Kidney epithelial cell (primary cell): ENCODE results near the gene NRAP. TPM values are rescaled to one million over a fixed set of nuclear protein-coding genes. Genes with fewer than 3 reads are reported as not detected.
A peak's percentile ranks its signal among the peaks of the same experiment; 100 is the strongest.

Source experiments
- DNase-seq: peaks from one replicate; pipeline ENCODE4 v3.0.0-alpha.2; 2010; ENCODE audit warnings: low read depth
- H3K27me3 ChIP-seq: 2 replicates; pipeline ENCODE4 v1.6.0; 2011; ENCODE audit warnings: low read length; ENCODE audit not compliant: control insufficient read depth, insufficient read depth
- H3K36me3 ChIP-seq: 2 replicates; pipeline ENCODE4 v1.5.1; 2011; ENCODE audit warnings: low read length; ENCODE audit not compliant: control insufficient read depth, insufficient read depth
- H3K4me3 ChIP-seq: 2 replicates; pipeline ENCODE4 v1.5.1; 2011; ENCODE audit warnings: low read depth, mild to moderate bottlenecking, control low read depth, low read length
- total RNA-seq: library from RNA; depleted of rRNA; stranded (reverse); fragments of >200 nt; gene quantifications from 2 replicates; pipeline ENCODE4 v1.2.3, GENCODE V29; 2015
- TF ChIP-seq, protein P1 (sequence below): IDR thresholded peaks from 2 replicates; pipeline ENCODE4 v1.5.1; 2011; ENCODE audit warnings: mild to moderate bottlenecking, moderate library complexity, low read length, control low read depth, inconsistent platforms; ENCODE audit not compliant: insufficient read depth, poor library complexity, severe bottlenecking

The NRAP gene
- total RNA-seq, 1 donor from 2014 or later: not detected

DNA sequence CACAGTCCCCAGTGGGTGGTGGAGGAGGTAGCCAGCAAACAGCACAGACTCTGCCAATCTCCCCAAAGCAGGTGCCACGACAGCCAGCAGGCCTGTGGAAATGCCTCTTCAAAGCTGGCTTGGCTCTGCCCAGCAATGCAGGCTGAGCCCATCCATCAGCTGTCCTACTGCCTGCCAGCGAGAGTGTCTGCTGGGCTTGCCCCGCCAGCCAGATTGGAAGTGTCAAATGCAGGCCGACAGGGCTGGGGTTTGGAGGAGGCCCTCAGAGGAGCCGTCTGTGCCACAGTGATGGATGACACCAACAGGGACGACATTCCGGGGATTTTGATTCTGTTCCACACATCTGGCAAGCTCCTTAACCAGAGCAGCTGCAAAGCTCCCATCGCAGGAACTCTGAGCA is 94.3 kb downstream of the NRAP start:
- Histone ChIP-seq H3K4me3 (no peak overlapping the region), H3K27me3 (peaks cover 2% of the 10 kb centered on the region), H3K36me3 (no peaks in the 10 kb centered on the region)
- TF ChIP-seq, protein P1, sequence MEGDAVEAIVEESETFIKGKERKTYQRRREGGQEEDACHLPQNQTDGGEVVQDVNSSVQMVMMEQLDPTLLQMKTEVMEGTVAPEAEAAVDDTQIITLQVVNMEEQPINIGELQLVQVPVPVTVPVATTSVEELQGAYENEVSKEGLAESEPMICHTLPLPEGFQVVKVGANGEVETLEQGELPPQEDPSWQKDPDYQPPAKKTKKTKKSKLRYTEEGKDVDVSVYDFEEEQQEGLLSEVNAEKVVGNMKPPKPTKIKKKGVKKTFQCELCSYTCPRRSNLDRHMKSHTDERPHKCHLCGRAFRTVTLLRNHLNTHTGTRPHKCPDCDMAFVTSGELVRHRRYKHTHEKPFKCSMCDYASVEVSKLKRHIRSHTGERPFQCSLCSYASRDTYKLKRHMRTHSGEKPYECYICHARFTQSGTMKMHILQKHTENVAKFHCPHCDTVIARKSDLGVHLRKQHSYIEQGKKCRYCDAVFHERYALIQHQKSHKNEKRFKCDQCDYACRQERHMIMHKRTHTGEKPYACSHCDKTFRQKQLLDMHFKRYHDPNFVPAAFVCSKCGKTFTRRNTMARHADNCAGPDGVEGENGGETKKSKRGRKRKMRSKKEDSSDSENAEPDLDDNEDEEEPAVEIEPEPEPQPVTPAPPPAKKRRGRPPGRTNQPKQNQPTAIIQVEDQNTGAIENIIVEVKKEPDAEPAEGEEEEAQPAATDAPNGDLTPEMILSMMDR: no peak
- no peak for DNase-seq

DNA sequence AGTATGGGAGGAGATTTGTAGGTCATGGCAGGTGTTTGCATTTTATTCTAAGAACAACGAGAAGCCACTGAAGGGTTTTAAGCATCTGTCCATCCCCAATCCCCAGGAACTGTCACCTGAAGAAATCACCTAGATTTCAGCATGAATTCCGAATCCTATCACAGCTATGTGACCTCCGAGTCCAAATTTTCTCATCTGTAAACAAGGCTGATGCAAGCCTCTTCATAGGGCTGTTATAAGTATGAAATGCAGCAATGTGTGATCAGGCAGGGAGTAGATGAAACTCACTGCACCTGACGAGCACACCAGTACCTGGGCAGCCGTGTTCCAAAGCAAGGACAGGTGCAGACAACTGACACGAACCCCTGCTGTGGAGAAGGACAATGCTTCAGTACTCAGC is 97.0 kb downstream of the NRAP start:
- Histone ChIP-seq H3K36me3 (no peaks in the 10 kb centered on the region), H3K4me3 (no peak overlapping the region)

DNA sequence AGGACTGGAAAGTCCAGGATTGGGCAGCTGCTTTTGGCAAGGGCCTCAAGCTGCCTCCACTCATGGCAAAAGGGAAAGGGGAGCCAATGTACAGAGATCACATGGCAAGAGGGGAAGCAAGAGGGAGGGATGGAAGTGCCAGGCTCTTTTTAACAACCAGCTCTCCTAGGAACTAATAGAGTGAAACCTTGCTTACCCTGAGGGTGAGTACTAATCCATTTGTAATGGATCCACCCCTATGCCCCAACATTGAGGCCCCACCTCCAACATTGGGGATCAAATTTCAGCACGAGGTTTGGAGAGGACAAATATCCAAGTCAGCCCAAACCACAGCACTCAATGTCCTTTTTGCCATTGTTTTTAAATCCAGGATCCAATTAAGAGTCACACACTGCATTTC is 98.5 kb downstream of the NRAP start:
- H3K36me3 ChIP-seq: no peaks in the 10 kb centered on the region
- no peak for DNase-seq
- H3K27me3 ChIP-seq: peaks cover 2% of the 10 kb centered on the region
- TF ChIP-seq, protein P1: no peak
- no peak overlapping the region for H3K4me3 ChIP-seq

More for the DNA sequence above, 97.0 kb downstream of the NRAP start:
- DNase-seq: no peak
- peaks cover 2% of the 10 kb centered on the region for H3K27me3 ChIP-seq
- TF ChIP-seq, protein P1: no peak

DNA sequence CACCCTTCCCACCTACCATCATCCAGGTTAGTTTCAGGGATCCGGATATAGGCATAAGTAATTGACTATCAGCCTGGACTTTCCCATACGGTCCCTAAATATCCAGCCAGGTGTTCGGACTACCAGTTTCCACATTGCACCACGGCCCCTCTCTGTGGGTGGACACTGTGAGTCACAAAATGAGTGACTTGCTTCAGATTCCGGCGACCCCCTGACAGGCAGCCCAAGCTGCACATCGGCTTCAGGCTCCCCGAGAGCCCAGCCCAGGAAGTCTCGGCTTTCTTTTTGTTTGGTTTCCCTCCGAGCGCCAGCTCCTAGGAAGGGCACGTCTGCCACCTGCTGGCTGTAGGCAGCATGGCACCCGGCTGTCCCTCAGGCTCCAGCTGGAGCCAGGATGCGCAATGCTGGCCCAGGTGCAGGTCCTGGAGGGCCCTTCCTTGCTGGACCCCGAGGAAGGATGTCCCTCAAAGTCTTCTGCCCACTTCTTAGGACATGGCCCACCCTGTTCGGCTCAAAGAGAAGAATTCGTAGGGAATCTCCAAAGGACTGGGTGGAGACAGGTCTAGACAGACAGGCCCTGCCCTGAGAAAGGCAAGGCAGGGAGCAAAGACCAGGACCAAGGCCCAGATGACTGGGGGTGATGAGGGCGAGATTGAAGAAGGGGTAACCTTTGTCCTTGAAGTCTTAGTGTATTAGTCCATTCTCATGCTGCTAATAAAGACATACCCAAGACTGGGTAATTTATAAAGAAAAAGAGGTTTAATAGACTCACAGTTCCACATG is 100.3 kb downstream of the NRAP start:
- DNase-seq: no peak
- Histone ChIP-seq H3K36me3 (no peaks in the 10 kb centered on the region), H3K27me3 (peaks cover 4% of the 10 kb centered on the region), H3K4me3 (peak overlapping the region; percentile 29)
- TF ChIP-seq, protein P1: peak; percentile 99

DNA sequence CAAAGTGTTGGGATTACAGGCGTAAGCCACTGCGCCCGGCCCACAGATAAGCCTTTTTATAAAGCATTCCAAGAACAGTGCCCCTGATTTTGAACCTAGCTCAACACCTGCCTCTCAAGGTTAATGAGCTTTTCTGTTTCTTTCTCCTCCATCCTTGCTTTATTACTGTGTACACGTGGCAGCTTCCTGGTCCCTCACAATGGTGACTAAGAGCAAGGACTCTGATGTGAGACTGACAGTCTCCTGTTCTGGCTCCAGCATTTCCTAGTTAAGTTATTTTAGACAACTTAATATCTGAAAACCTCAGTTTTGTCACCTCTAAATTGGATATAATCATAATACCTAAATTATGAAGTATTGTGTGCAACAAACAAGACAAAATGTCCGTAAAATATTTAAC is 101.1 kb downstream of the NRAP start:
- Histone ChIP-seq H3K27me3 (peaks cover 4% of the 10 kb centered on the region), H3K36me3 (no peaks in the 10 kb centered on the region), H3K4me3 (no peak overlapping the region)
- no peak for DNase-seq
- TF ChIP-seq, protein P1: no peak

DNA sequence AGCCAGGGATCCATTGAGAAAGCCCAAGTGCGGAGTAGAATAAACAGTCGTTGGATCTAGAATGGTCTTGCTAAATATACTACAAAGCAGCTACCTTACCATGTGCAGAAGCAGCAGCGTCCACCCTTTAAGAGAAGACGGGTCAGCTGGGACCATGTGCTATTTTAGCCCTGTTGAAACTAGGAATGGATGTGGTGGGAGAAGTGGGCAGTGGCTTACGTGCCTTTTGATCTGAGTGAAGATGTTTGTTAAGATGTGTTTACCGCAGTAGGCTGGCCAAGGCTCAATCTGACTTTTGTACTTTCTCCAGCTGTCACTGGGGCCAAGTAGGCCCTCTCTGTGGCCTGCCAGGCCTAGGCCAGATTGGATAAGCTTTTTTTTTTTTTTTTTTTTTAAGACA is 101.8 kb downstream of the NRAP start:
- TF ChIP-seq, protein P1: no peak
- Histone ChIP-seq H3K27me3 (peaks cover 4% of the 10 kb centered on the region), H3K36me3 (no peaks in the 10 kb centered on the region), H3K4me3 (no peak overlapping the region)
- DNase-seq: no peak
